Measurements from ENCODE around the gene SATB1.

DNA sequence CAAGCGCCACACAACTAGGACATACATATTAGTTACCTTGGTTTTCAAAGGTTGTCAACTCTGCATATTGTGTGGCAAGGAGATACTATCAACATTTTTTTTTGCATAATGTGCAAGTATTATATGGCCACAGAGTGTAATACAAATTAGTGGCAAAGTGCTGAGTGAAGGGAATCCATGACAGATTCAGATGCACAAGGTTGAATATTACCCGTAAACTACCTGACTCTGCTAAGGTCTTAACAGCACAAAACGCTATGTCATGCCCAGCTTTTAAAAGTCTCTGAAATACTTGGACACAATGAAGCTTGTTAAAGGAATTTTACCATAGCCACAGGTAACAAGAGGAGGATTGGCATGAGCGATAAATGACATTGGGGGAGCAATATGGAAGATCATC lies 79.0 kb downstream of the SATB1 start:
- TF ChIP-seq CTCF (conservative IDR thresholded peaks at IDR 0.05 in 1 of 2, IDR thresholded peaks at IDR 0.05 in 1 of 2; ENCODE audit: low read depth in 1 of 2, low read length in 2 of 2) (no peak), EZH2 (IDR thresholded peaks at IDR 0.05; ENCODE audit: low read length, missing control alignments) (no peak)
